B cell (primary cell): ENCODE results near the gene ARMC10.

Experiments used
- EZH2 ChIP-seq: IDR thresholded peaks from 2 replicates; pipeline ENCODE4 v1.6.1; 2012; ENCODE audit warnings: borderline replicate concordance, low read depth, mild to moderate bottlenecking, moderate library complexity, low read length; ENCODE audit not compliant: insufficient read depth, poor library complexity, severe bottlenecking
- TF ChIP-seq, protein P1 (sequence below): fragments of 200-600 bp; IDR thresholded peaks from one replicate; pipeline ENCODE4 v1.8.0; 2022; ENCODE audit warnings: antibody characterized with exemption, mild to moderate bottlenecking

GRCh38 chr7:103031024-103031423 is 43.9 kb upstream of the ARMC10 start:
- TF ChIP-seq, protein P1, sequence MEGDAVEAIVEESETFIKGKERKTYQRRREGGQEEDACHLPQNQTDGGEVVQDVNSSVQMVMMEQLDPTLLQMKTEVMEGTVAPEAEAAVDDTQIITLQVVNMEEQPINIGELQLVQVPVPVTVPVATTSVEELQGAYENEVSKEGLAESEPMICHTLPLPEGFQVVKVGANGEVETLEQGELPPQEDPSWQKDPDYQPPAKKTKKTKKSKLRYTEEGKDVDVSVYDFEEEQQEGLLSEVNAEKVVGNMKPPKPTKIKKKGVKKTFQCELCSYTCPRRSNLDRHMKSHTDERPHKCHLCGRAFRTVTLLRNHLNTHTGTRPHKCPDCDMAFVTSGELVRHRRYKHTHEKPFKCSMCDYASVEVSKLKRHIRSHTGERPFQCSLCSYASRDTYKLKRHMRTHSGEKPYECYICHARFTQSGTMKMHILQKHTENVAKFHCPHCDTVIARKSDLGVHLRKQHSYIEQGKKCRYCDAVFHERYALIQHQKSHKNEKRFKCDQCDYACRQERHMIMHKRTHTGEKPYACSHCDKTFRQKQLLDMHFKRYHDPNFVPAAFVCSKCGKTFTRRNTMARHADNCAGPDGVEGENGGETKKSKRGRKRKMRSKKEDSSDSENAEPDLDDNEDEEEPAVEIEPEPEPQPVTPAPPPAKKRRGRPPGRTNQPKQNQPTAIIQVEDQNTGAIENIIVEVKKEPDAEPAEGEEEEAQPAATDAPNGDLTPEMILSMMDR: no peak
- TF ChIP-seq EZH2: no peak
